PC-9 (cell line): ENCODE measurements around the gene CGB7.
"Not testable (repeated sequence)": the region's sequence is repeated elsewhere in the genome, so short reads cannot be mapped to it uniquely, and the experiment has no call there.

Source experiments
- EZH2 ChIP-seq: fragments of 200-600 bp; sonication (generic); IDR thresholded peaks from 2 replicates; pipeline ENCODE4 v1.8.0; 2017; ENCODE audit warnings: antibody characterized with exemption, low read depth
- TF ChIP-seq, protein P1 (sequence below): fragments of 200-600 bp; sonication (generic); conservative IDR thresholded peaks from 2 replicates; pipeline ENCODE4 v1.6.1; 2017; ENCODE audit warnings: mixed run types, antibody characterized with exemption, mild to moderate bottlenecking, moderate library complexity

DNA sequence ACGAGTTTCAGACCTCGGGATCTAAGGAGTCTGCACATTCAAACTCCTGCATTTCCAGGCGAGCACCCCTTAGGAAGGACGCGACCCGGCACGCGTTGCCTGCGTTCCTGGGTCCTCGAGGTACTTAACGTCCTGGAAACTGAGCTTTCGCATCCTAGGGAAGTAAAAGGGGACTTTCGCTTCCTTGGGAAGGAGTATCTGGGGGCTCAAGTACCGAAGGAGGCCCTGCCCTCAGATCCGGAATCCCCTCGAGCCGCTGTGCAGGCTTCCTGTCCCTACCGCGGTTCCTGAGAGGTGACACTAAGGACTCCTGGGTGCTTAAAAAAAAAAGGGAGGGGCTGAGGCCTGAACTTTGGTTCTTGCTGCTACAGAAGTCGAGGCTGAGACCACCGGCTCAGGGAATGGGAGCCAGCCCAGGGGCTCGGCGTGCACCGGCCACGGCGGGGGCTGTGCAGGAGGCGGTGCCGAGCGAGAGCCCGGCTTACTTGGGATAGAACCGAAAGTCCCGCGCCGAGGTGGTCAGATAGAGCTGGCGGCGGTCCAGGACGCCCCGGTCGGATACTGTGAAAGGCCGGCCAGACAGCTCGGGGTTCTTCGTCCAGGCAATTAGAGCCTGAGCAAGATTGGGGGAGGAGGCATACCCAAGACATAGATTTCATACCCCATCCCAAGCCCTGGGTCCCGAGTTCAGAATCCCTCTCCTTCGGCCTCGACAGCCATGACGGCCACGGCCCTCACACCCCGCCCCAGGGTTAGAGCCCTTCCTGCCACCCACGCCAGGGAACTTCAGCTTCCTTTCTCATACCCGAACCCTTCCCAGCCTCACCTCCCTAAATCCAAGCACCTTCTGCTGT, 38.9 kb downstream of the CGB7 start:
- TF ChIP-seq, protein P1, sequence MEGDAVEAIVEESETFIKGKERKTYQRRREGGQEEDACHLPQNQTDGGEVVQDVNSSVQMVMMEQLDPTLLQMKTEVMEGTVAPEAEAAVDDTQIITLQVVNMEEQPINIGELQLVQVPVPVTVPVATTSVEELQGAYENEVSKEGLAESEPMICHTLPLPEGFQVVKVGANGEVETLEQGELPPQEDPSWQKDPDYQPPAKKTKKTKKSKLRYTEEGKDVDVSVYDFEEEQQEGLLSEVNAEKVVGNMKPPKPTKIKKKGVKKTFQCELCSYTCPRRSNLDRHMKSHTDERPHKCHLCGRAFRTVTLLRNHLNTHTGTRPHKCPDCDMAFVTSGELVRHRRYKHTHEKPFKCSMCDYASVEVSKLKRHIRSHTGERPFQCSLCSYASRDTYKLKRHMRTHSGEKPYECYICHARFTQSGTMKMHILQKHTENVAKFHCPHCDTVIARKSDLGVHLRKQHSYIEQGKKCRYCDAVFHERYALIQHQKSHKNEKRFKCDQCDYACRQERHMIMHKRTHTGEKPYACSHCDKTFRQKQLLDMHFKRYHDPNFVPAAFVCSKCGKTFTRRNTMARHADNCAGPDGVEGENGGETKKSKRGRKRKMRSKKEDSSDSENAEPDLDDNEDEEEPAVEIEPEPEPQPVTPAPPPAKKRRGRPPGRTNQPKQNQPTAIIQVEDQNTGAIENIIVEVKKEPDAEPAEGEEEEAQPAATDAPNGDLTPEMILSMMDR, result not testable (repeated sequence)
- not testable (repeated sequence) for TF ChIP-seq EZH2
